Measurements from ENCODE around the gene ACOT11.

DNA sequence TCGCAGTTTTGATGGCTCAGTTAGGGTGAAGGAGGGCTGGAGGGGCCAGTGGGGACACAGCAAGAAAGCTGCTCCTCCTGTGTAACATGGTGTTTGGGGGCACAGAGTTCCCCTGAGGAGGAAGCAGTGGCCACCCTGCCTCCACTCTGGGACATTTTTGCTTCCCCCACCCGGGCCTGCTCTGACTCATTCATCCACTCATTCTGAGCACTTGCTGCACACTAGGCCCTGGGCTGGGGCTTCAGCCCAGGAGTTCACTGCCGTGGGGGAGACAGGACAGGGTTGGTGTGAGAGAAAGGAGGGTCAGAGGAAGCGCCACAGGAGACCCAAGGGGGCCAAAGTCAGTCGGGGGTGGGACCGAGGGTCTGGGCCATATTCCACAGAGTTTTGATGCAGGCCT lies 41.4 kb upstream of the ACOT11 start:
- TF ChIP-seq, protein P1, sequence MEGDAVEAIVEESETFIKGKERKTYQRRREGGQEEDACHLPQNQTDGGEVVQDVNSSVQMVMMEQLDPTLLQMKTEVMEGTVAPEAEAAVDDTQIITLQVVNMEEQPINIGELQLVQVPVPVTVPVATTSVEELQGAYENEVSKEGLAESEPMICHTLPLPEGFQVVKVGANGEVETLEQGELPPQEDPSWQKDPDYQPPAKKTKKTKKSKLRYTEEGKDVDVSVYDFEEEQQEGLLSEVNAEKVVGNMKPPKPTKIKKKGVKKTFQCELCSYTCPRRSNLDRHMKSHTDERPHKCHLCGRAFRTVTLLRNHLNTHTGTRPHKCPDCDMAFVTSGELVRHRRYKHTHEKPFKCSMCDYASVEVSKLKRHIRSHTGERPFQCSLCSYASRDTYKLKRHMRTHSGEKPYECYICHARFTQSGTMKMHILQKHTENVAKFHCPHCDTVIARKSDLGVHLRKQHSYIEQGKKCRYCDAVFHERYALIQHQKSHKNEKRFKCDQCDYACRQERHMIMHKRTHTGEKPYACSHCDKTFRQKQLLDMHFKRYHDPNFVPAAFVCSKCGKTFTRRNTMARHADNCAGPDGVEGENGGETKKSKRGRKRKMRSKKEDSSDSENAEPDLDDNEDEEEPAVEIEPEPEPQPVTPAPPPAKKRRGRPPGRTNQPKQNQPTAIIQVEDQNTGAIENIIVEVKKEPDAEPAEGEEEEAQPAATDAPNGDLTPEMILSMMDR (IDR thresholded peaks at IDR 0.05), result no peak
- no peak for TF ChIP-seq SIN3A (IDR thresholded peaks at IDR 0.05; ENCODE audit: borderline replicate concordance, insufficient read depth, low read depth, low read length)
- TF ChIP-seq POLR2AphosphoS5 (IDR thresholded peaks at IDR 0.05; ENCODE audit: low read depth, low read length), result no peak
- no peak for TF ChIP-seq REST (IDR thresholded peaks at IDR 0.05; ENCODE audit: insufficient read depth in 1 of 2, low read depth in 2 of 2, low read length in 1 of 2)
